Measurements from ENCODE around the gene NAT14. TPM values are rescaled to one million over a fixed set of nuclear protein-coding genes. Genes with fewer than 3 reads are reported as not detected.

The NAT14 gene
- polyA plus RNA-seq, 1 of the 3 experiments (the other 2 are of a cell fraction): 89.9 TPM

Other genes with a start within 250 kb of the NAT14 start
- 44.9 and 47.8 TPM in 2 replicates for gene PPP6R1, start 226.2 kb upstream of the NAT14 start, polyA plus RNA-seq (2012; rRNA removed)
- gene HSPBP1, start 205.1 kb upstream of the NAT14 start, polyA plus RNA-seq (2012; rRNA removed): 51.7 and 55.4 TPM in 2 replicates
- gene BRSK1, start 201.2 kb upstream of the NAT14 start, polyA plus RNA-seq (2012; rRNA removed): 32.2 and 49.7 TPM in 2 replicates
- gene TMEM150B, start 159.8 kb upstream of the NAT14 start, polyA plus RNA-seq (2012; rRNA removed): not detected in 2 replicates
- gene KMT5C, start 145.3 kb upstream of the NAT14 start, polyA plus RNA-seq (2012; rRNA removed): 14.0 and 14.4 TPM in 2 replicates
- 0.58 and 0.74 TPM in 2 replicates for gene COX6B2, start 130.5 kb upstream of the NAT14 start, polyA plus RNA-seq (2012; rRNA removed)
- gene GARIN5B, start 121.9 kb upstream of the NAT14 start, polyA plus RNA-seq (2012; rRNA removed): not detected in 2 replicates
- 13.2 and 16.1 TPM in 2 replicates for gene IL11, start 114.7 kb upstream of the NAT14 start, polyA plus RNA-seq (2012; rRNA removed)
- 0.77 and 0.91 TPM in 2 replicates for gene TMEM190, start 108.4 kb upstream of the NAT14 start, polyA plus RNA-seq (2012; rRNA removed)
- gene TMEM238, start 100.9 kb upstream of the NAT14 start, polyA plus RNA-seq (2012; rRNA removed): 0.08 and 0.12 TPM in 2 replicates
- 2,297 and 2,368 TPM in 2 replicates for gene RPL28, start 99.3 kb upstream of the NAT14 start, polyA plus RNA-seq (2012; rRNA removed)
- gene UBE2S, start 77.4 kb upstream of the NAT14 start, polyA plus RNA-seq (2012; rRNA removed): 84.7 and 133 TPM in 2 replicates
- gene SHISA7, start 41.9 kb upstream of the NAT14 start, polyA plus RNA-seq (2012; rRNA removed): 0.02 TPM in 1 of 2 replicates, not detected in the other
- 60.9 and 65.4 TPM in 2 replicates for gene ISOC2, start 23.5 kb upstream of the NAT14 start, polyA plus RNA-seq (2012; rRNA removed)
- not detected in 2 replicates for gene C19orf85, start 20.4 kb upstream of the NAT14 start, polyA plus RNA-seq (2012; rRNA removed)
- gene ZNF628, start 8.6 kb upstream of the NAT14 start, polyA plus RNA-seq (2012; rRNA removed): 0.73 and 1.6 TPM in 2 replicates
- gene SSC5D, start 3.2 kb downstream of the NAT14 start, polyA plus RNA-seq (2012; rRNA removed): 2.6 and 4.9 TPM in 2 replicates
- 0.20 and 0.28 TPM in 2 replicates for gene SBK2, start 51.9 kb downstream of the NAT14 start, polyA plus RNA-seq (2012; rRNA removed)
- 0.03 and 0.05 TPM in 2 replicates for gene SBK3, start 60.4 kb downstream of the NAT14 start, polyA plus RNA-seq (2012; rRNA removed)
- 3.5 and 5.9 TPM in 2 replicates for gene ZNF579, start 95.7 kb downstream of the NAT14 start, polyA plus RNA-seq (2012; rRNA removed)
- gene FIZ1, start 114.3 kb downstream of the NAT14 start, polyA plus RNA-seq (2012; rRNA removed): 5.2 and 5.7 TPM in 2 replicates
- gene ZNF524, start 115.1 kb downstream of the NAT14 start, polyA plus RNA-seq (2012; rRNA removed): 7.2 and 7.3 TPM in 2 replicates
- 3.4 and 5.0 TPM in 2 replicates for gene ZNF865, start 120.5 kb downstream of the NAT14 start, polyA plus RNA-seq (2012; rRNA removed)
- gene ZNF784, start 139.4 kb downstream of the NAT14 start, polyA plus RNA-seq (2012; rRNA removed): 5.0 and 5.5 TPM in 2 replicates
- gene ZNF580, start 155.8 kb downstream of the NAT14 start, polyA plus RNA-seq (2012; rRNA removed): 14.0 and 21.9 TPM in 2 replicates
- 24.2 and 24.7 TPM in 2 replicates for gene ZNF581, start 158.5 kb downstream of the NAT14 start, polyA plus RNA-seq (2012; rRNA removed)
- gene CCDC106, start 163.0 kb downstream of the NAT14 start, polyA plus RNA-seq (2012; rRNA removed): 20.1 and 27.1 TPM in 2 replicates
- 217 and 321 TPM in 2 replicates for gene U2AF2, start 169.8 kb downstream of the NAT14 start, polyA plus RNA-seq (2012; rRNA removed)
- gene EPN1, start 190.0 kb downstream of the NAT14 start, polyA plus RNA-seq (2012; rRNA removed): 72.0 and 134 TPM in 2 replicates

Measured in SK-N-SH (cell line).